ENCODE results near the gene MYO1C.

- TF ChIP-seq CTCF (IDR thresholded peaks at IDR 0.05) (no peak), POLR2A (IDR thresholded peaks at IDR 0.05) (no peak)
These were observed 19.4 kb upstream of the MYO1C start for GRCh38 chr17:1511756-1512321.
